ENCODE measurements around the gene CNBP. TPM values are rescaled to one million over a fixed set of nuclear protein-coding genes. Genes with fewer than 3 reads are reported as not detected.
A peak's percentile ranks its signal among the peaks of the same experiment; 100 is the strongest.

CNBP gene
- total and polyA plus RNA-seq, 4 donors, result 292 to 390 (median 327) TPM

- Histone ChIP-seq H3K4me1 (ENCODE audit: control insufficient read depth in 5 of 5, insufficient read depth in 5 of 5, low read length in 5 of 5) (peaks cover 1 to 20% (median 14%) of the 10 kb centered on the region in 5 donors), H3K27ac (ENCODE audit: low read depth in 1 of 2, low read length in 1 of 2) (peak overlapping the region in 1 of 2 donors; percentile 27), H3K27me3 (ENCODE audit: control insufficient read depth in 3 of 3, insufficient read depth in 3 of 3, low read length in 2 of 3) (no peaks in the 10 kb centered on the region), H3K9me3 (ENCODE audit: control insufficient read depth in 4 of 4, insufficient read depth in 3 of 4, low read length in 3 of 4) (no peaks in the 10 kb centered on the region), H3K9ac (ENCODE audit: insufficient read depth in 1 of 2, low read length in 2 of 2) (peak overlapping the region in 1 of 2 donors; percentile 11), H3K36me3 (ENCODE audit: control insufficient read depth in 4 of 4, insufficient read depth in 4 of 4, low read length in 4 of 4) (peaks cover 7 to 20% (median 17%) of the 10 kb centered on the region in 4 donors), H3K4me3 (no peak overlapping the region)
- ATAC-seq (ENCODE audit: insufficient read depth, low FRiP score), result no peak
- TF ChIP-seq CTCF (IDR thresholded peaks at IDR 0.05; ENCODE audit: control extremely low read depth, extremely low read depth), result no peak
- DNase-seq, result no peak
- 73 to 87% methylated on average over 5 of the region's 5 CpGs for WGBS, 2 donors
These were observed 20.7 kb downstream of the CNBP start for GRCh38 chr3:129162729-129163579.

GRCh38 chr3:129161860-129162271, 21.8 kb downstream of the CNBP start:
- Histone ChIP-seq H3K4me1 (ENCODE audit: control insufficient read depth in 5 of 5, insufficient read depth in 5 of 5, low read length in 5 of 5) (peaks cover 1 to 20% (median 14%) of the 10 kb centered on the region in 5 donors), H3K4me3 (peak overlapping the region; percentile 37), H3K27ac (ENCODE audit: low read depth in 1 of 2, low read length in 1 of 2) (peak overlapping the region; percentile 94 to 96), H3K36me3 (ENCODE audit: control insufficient read depth in 4 of 4, insufficient read depth in 4 of 4, low read length in 4 of 4) (peaks cover 7 to 14% (median 13%) of the 10 kb centered on the region in 4 donors), H3K27me3 (ENCODE audit: control insufficient read depth in 3 of 3, insufficient read depth in 3 of 3, low read length in 2 of 3) (no peaks in the 10 kb centered on the region), H3K9me3 (ENCODE audit: control insufficient read depth in 4 of 4, insufficient read depth in 3 of 4, low read length in 3 of 4) (no peaks in the 10 kb centered on the region), H3K9ac (ENCODE audit: insufficient read depth in 1 of 2, low read length in 2 of 2) (peak overlapping the region; percentile 80 to 98)
- peak; percentile 6 for ATAC-seq (ENCODE audit: insufficient read depth, low FRiP score)
- WGBS, 2 donors, result 2% methylated on average over 12 of the region's 12 CpGs
- peak in 2 of 3 donors; percentile 20 to 35 for DNase-seq
- TF ChIP-seq CTCF (IDR thresholded peaks at IDR 0.05; ENCODE audit: control extremely low read depth, extremely low read depth), result no peak

- no peaks in the 10 kb centered on the region for H3K9me3 ChIP-seq (ENCODE audit: control insufficient read depth in 4 of 4, insufficient read depth in 3 of 4, low read length in 3 of 4)
- 0% methylated on average over 64 to 67 of the region's 67 CpGs for WGBS, 2 donors
- DNase-seq, result peak; percentile 94 to 99 (median 99)
- TF ChIP-seq CTCF (IDR thresholded peaks at IDR 0.05; ENCODE audit: control extremely low read depth, extremely low read depth), result peak; percentile 30
- ATAC-seq (ENCODE audit: insufficient read depth, low FRiP score), result peak; percentile 90
- H3K27me3 ChIP-seq (ENCODE audit: control insufficient read depth in 3 of 3, insufficient read depth in 3 of 3, low read length in 2 of 3), result no peaks in the 10 kb centered on the region
- peak within 1 kb of the TSS; percentile 80 to 98 for H3K9ac ChIP-seq (ENCODE audit: insufficient read depth in 1 of 2, low read length in 2 of 2)
- H3K27ac ChIP-seq (ENCODE audit: low read depth in 1 of 2, low read length in 1 of 2), result peak within 1 kb of the TSS; percentile 94 to 96
- peak within 1 kb of the TSS; percentile 79 for H3K4me3 ChIP-seq
- peaks cover 7 to 16% (median 9%) of the 10 kb centered on the region in 4 donors for H3K36me3 ChIP-seq (ENCODE audit: control insufficient read depth in 4 of 4, insufficient read depth in 4 of 4, low read length in 4 of 4)
- peaks cover 1 to 20% (median 14%) of the 10 kb centered on the region in 5 donors for H3K4me1 ChIP-seq (ENCODE audit: control insufficient read depth in 5 of 5, insufficient read depth in 5 of 5, low read length in 5 of 5)
These were observed 22.5 kb downstream of the CNBP start, which contains the start of gene ISY1 for GRCh38 chr3:129160891-129161859. ISY1 (minus strand) TSS chr3:129161063; CDS start chr3:129160975, 88 bp downstream.
